KOPT-K1 (cell line): ENCODE data around the gene BIRC3.
"Not testable (repeated sequence)": the region's sequence is repeated elsewhere in the genome, so short reads cannot be mapped to it uniquely, and the experiment has no call there.

Source experiments
- H3K27ac ChIP-seq: fragments of 200-600 bp; sonication (generic); 2 replicates; pipeline ENCODE4 v1.5.1; 2016; ENCODE audit warnings: antibody characterized with exemption, mild to moderate bottlenecking, low read depth, low read length; ENCODE audit not compliant: poor library complexity, severe bottlenecking
- H3K36me3 ChIP-seq: fragments of 200-600 bp; sonication (generic); 2 replicates; pipeline ENCODE4 v1.5.1; 2017; ENCODE audit warnings: antibody characterized with exemption, mild to moderate bottlenecking, low read length, moderate library complexity; ENCODE audit not compliant: insufficient read depth
- H3K9me3 ChIP-seq: fragments of 200-600 bp; sonication (generic); 2 replicates; pipeline ENCODE4 v1.5.1; 2017; ENCODE audit warnings: antibody characterized with exemption, low read length, mild to moderate bottlenecking; ENCODE audit not compliant: insufficient read depth, poor library complexity, severe bottlenecking

BIRC3 gene

GRCh38 chr11:102330231-102330630, 12.9 kb downstream of the BIRC3 start:
- peaks cover 52% of the 10 kb centered on the region for H3K36me3 ChIP-seq
- no peaks in the 10 kb centered on the region for H3K9me3 ChIP-seq
- no peak overlapping the region for H3K27ac ChIP-seq

GRCh38 chr11:102331341-102331740, 14.1 kb downstream of the BIRC3 start:
- no peaks in the 10 kb centered on the region for H3K9me3 ChIP-seq
- no peak overlapping the region for H3K27ac ChIP-seq
- peaks cover 58% of the 10 kb centered on the region for H3K36me3 ChIP-seq

DNA sequence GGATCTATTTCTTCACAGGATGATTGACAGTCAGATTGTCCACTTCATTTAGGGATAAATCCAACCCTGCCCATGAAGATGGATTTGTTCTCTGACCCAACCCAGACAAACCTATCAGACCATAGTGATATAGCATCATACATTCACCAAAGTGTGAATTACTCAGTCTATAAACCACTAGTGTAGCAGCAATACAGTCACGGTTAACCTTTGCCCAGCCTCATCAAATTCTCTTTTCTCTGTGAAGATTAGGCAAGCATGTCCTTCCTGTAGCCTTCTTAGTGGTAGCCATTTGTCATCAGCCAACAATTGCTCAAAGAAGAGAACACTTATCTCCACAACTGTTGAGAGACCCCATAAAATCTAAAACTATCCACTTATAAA, 15.3 kb downstream of the BIRC3 start:
- Histone ChIP-seq H3K9me3 (no peaks in the 10 kb centered on the region), H3K36me3 (peaks cover 58% of the 10 kb centered on the region)

GRCh38 chr11:102338479-102339010, 21.3 kb downstream of the BIRC3 start:
- H3K27ac ChIP-seq: no peak overlapping the region
- H3K36me3 ChIP-seq: peaks cover 22% of the 10 kb centered on the region
- no peaks in the 10 kb centered on the region for H3K9me3 ChIP-seq

More for the DNA sequence above, 15.3 kb downstream of the BIRC3 start:
- H3K27ac ChIP-seq: no peak overlapping the region

- not testable (repeated sequence) for H3K27ac ChIP-seq, H3K9me3 ChIP-seq
Measured at GRCh38 chr11:102341311-102341710, 24.0 kb downstream of the BIRC3 start.

DNA sequence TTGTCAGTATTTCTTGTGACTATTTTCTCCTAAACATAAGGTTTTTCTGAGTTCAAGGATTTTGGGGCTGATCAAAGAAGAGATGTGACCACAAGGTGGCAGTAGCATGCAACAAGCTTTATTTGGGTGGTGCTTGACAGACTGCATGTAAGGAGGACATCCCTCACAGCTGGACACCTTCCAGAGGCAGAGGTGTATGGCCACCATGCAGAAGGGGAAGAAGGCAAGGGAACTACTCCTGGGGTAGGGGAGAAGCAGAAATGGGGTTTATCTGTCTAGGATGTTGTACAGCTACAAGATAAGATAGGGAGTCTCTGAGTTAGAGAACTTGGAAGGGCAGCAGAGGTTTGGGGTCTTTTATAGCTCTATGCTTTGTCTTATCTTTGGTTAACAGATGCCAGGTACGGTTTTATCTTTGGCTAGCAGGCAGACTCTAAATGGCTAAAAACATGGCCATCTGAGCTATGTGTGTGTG, 24.6 kb downstream of the BIRC3 start:
- Histone ChIP-seq H3K36me3 (peaks cover 11% of the 10 kb centered on the region), H3K9me3 (no peaks in the 10 kb centered on the region), H3K27ac (no peak overlapping the region)

More at GRCh38 chr11:102341311-102341710, 24.0 kb downstream of the BIRC3 start:
- peaks cover 16% of the 10 kb centered on the region for H3K36me3 ChIP-seq

DNA sequence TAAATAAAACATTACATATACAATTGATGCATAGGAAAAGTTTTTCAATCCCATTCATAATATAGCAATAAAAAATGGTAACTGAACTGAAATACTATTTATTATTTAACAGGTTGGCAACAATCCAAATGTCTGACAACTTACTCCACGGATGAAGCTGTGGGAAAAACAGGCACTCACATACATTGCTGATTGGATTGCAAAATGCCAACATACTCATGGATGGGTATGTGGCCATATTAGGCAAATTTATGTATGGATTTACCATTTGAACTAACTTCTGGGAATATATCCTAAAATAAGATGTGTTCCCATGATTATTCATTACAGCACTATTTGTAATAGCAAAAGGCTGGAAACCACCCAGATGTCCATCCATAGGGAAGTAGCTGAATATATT, 26.5 kb downstream of the BIRC3 start:
- H3K9me3 ChIP-seq: no peaks in the 10 kb centered on the region
- no peaks in the 10 kb centered on the region for H3K36me3 ChIP-seq
- H3K27ac ChIP-seq: no peak overlapping the region

- Histone ChIP-seq H3K9me3 (no peaks in the 10 kb centered on the region), H3K36me3 (peaks cover 14% of the 10 kb centered on the region), H3K27ac (peak overlapping the region; percentile 86)
Measured at GRCh38 chr11:102345904-102346303, 28.6 kb downstream of the BIRC3 start.

GRCh38 chr11:102346456-102346747, 29.1 kb downstream of the BIRC3 start:
- H3K27ac ChIP-seq: peak overlapping the region; percentile 86

DNA sequence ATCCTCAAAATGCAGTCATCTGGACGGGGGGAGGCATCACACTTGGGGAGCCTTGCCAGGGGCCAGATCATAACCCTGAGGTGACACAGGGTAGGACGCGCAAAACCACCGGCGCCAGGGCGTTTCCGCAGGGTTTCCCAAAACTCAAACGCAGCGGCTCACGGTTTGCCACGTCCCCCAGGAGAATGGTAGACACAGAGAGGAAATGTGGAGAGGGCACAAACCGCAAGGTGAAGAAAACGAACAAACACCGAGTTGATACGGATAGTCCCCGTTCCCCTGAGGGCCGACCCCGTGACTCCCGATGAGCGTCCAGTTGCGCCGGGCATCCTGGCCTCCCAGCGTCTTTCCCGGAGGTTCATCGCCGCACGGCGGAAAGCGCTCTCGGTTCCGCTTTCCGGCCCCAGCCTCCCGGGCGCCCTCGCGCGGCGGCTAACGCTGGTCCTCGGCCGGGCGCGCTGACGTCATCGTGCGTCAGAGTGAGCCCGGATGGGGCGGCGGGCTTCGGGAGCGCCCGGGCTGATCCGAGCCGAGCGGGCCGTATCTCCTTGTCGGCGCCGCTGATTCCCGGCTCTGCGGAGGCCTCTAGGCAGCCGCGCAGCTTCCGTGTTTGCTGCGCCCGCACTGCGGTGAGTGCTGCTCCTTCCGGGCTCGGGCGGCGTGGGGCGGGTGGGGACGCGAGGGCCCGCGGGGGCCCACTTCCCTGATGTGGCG, 29.6 kb downstream of the BIRC3 start, which contains the start of gene BIRC2:
Gene BIRC2, plus strand, starts transcription at position 467 of the 714 bp plus-strand sequence. CDS start 2,641 bp downstream, outside the sequence.
- peak within 1 kb of the TSS; percentile 86 for H3K27ac ChIP-seq
- H3K9me3 ChIP-seq: no peaks in the 10 kb centered on the region
- H3K36me3 ChIP-seq: peaks cover 19% of the 10 kb centered on the region

More at GRCh38 chr11:102346456-102346747, 29.1 kb downstream of the BIRC3 start:
- H3K36me3 ChIP-seq: peaks cover 19% of the 10 kb centered on the region
- no peaks in the 10 kb centered on the region for H3K9me3 ChIP-seq

DNA sequence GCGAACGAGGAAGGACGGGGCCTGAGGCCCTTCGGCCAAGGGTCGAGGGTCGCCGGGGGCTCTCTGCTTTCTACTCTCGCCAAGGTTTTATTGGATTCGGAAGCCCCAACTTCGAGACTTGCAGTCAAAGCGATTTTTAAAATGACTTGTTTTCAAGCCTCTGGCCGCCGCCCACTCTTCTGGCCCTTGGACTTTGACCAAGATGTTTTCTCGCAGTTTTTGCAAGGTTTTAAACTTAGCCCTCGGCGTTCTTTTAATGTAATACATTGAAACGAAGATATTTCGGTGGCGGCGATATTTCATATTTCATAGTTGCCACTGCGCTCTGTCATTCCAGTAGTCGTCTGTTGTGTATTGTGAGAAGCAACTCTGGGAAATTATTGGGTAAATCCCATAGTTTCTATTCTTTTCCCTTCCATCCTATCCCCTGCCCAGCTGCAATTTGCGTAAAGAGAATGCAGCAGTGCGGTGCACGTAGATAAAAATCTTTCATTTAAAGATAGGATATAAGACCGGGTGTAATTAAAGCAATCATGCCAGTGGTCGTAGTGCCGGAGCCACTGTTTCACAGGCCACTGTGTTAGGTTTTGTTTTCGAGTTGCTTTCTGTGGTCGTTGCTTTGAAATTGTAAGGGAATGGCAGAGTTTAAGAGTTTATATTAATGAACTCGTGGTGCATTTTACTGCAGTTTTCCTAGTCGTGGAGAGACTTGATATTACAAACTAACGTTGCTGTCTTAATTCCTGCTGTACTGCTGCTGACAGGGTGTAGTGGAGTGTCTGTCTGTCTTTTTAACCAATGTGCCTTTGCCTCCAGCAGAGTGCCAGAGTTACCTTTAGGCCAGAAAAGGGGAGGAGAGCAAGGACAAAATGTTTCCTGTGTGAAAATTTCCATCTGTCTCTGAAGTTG, 30.4 kb downstream of the BIRC3 start:
- Histone ChIP-seq H3K27ac (peak overlapping the region; percentile 86), H3K36me3 (peaks cover 19% of the 10 kb centered on the region), H3K9me3 (no peaks in the 10 kb centered on the region)

DNA sequence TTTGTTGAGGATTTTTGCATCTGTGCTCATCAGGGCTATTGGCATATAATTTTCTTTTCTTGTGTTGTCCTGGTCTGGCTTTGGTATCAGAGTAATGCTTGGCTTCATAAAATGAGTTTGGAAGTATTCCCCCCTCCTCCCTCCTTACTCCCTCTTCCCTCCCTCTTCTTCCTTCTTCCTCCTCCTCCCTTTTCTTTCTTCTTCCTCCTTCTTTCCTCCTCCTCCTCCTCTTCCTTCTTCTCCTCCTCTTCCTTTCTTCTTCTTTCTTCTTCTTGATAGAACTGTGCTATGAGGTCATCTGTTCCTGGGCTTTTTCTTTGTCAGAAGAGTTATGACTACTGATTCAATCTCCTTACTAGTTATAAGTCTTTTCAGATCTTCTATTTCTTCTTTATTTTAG, 39.8 kb downstream of the BIRC3 start:
- H3K27ac ChIP-seq: no peak overlapping the region
- peaks cover 22% of the 10 kb centered on the region for H3K9me3 ChIP-seq
- H3K36me3 ChIP-seq: peaks cover 19% of the 10 kb centered on the region

DNA sequence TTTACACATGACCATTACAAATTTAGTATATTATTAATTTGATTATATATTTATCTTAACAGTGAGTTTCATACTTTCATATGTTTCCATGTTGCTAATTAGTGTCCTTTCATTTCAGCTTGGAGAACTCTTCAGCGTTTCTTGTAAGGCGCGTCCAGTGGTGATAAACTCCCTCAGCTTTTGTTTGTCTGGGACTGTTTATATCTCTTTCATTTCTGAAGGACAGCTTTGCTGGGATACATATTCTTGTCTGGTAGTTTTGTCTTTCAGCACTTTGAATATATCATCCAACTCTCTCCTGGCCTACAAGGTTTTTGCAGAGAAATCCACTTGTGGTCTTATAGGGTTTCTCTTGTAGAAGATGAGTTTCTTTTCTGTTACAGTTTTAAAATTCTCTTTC, 42.1 kb downstream of the BIRC3 start:
- Histone ChIP-seq H3K9me3 (peaks cover 22% of the 10 kb centered on the region), H3K36me3 (peaks cover 28% of the 10 kb centered on the region), H3K27ac (no peak overlapping the region)

DNA sequence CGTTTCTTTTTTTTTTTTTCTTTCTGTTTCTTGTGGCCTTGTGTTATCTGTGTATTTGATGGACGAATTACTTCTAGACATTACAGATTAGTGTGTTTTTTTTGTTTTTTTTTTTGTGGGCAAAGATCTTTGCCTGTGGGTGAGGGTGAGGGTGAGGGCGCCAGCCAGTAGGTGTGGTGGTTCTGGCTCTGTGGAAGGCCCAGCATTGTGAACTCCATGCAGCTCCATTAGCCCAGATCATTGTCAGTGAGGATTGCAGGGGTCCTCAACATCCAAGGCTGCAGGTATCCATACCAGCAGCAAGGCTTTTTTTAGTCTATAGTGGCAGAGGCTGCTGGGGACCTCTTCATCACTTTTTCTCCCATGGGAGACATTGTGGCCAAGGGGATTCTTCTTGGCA, 43.4 kb downstream of the BIRC3 start:
- Histone ChIP-seq H3K36me3 (peaks cover 37% of the 10 kb centered on the region), H3K27ac (peak overlapping the region; percentile 49), H3K9me3 (peaks cover 14% of the 10 kb centered on the region)
